ENCODE results near the gene SAMD4A.

The SAMD4A gene

GRCh38 chr14:54836231-54836630, 269.3 kb downstream of the SAMD4A start:
- DNase-seq (no peak), ATAC-seq (no peak)

GRCh38 chr14:54837508-54838149, 270.7 kb downstream of the SAMD4A start:
- ATAC-seq, result no peak
- no peak for DNase-seq

GRCh38 chr14:54838931-54839512, 272.1 kb downstream of the SAMD4A start:
- no peak for DNase-seq
- no peak for ATAC-seq

- no peak for DNase-seq
- ATAC-seq, result no peak
These were observed 272.8 kb downstream of the SAMD4A start for GRCh38 chr14:54839701-54840119.

GRCh38 chr14:54840336-54840735, 273.4 kb downstream of the SAMD4A start:
- ATAC-seq, result no peak
- DNase-seq, result no peak

GRCh38 chr14:54840798-54841197, 273.9 kb downstream of the SAMD4A start:
- ATAC-seq (no peak), DNase-seq (no peak)

Measured in stimulated activated naive CD8-positive, alpha-beta T cell treated with anti-CD3 and anti-CD28 coated beads, Interleukin-15, Interleukin-2, amounts not matched to agents 100 U/mL and 50 U/mL, for 24 hours (primary cell).